Activated effector memory CD4-positive, alpha-beta T cell treated with Interleukin-2 at 50 U/mL for 16 hours (primary cell): ENCODE measurements around the gene SUN1.
"Not testable (repeated sequence)": the region's sequence is repeated elsewhere in the genome, so short reads cannot be mapped to it uniquely, and the experiment has no call there.

Experiments
- DNase-seq: peaks from one replicate; pipeline ENCODE4 v3.0.0-alpha.2; 2020

Gene SUN1

GRCh38 chr7:835485-836401, 3.5 kb downstream of the SUN1 start:
- no peak for DNase-seq

GRCh38 chr7:836429-836828, 4.2 kb downstream of the SUN1 start:
- no peak for DNase-seq

- DNase-seq = no peak
Measured at GRCh38 chr7:837001-837400, 4.7 kb downstream of the SUN1 start.

- no peak for DNase-seq
Measured at GRCh38 chr7:840001-840600, 7.8 kb downstream of the SUN1 start.

- DNase-seq = no peak
Measured at GRCh38 chr7:841943-842342, 9.7 kb downstream of the SUN1 start.

GRCh38 chr7:842431-843031, 10.3 kb downstream of the SUN1 start:
- DNase-seq = no peak

- no peak for DNase-seq
Measured at GRCh38 chr7:843230-843629, 11.0 kb downstream of the SUN1 start.

GRCh38 chr7:844043-844442, 11.8 kb downstream of the SUN1 start:
- DNase-seq = no peak

- no peak for DNase-seq
Measured at GRCh38 chr7:844514-844913, 12.2 kb downstream of the SUN1 start.

- DNase-seq = no peak
Measured at GRCh38 chr7:845091-845490, 12.8 kb downstream of the SUN1 start.

- no peak for DNase-seq
Measured at GRCh38 chr7:845731-846130, 13.5 kb downstream of the SUN1 start.

GRCh38 chr7:846958-847650, 14.8 kb downstream of the SUN1 start:
- DNase-seq = not testable (repeated sequence)

- not testable (repeated sequence) for DNase-seq
Measured at GRCh38 chr7:847728-848127, 15.5 kb downstream of the SUN1 start.

- no peak for DNase-seq
Measured at GRCh38 chr7:849145-849544, 16.9 kb downstream of the SUN1 start.

- DNase-seq = no peak
Measured at GRCh38 chr7:849781-850180, 17.5 kb downstream of the SUN1 start.

GRCh38 chr7:851204-851603, 18.9 kb downstream of the SUN1 start:
- no peak for DNase-seq

- DNase-seq = no peak
Measured at GRCh38 chr7:853366-854117, 21.3 kb downstream of the SUN1 start.

- DNase-seq = no peak
Measured at GRCh38 chr7:854118-854775, 22.0 kb downstream of the SUN1 start.

GRCh38 chr7:855686-856369, 23.6 kb downstream of the SUN1 start:
- DNase-seq = no peak

GRCh38 chr7:856444-857095, 24.3 kb downstream of the SUN1 start:
- DNase-seq = no peak

GRCh38 chr7:857661-858060, 25.4 kb downstream of the SUN1 start:
- no peak for DNase-seq
